OCI-LY7 (cell line): ENCODE results near the gene FLNC. TPM values are rescaled to one million over a fixed set of nuclear protein-coding genes. Genes with fewer than 3 reads are reported as not detected.

ENCODE experiments used
- BruUV-seq: library from RNA; stranded (reverse); fragments of 400-500 nt; replicated peaks from 2 replicates; lab custom pipeline; 2021; lab: Mats Ljungman, UMichigan
- CTCF ChIA-PET: fragments of 300-600 bp; sonication (Branson Sonifier 250); formaldehyde crosslinking; loops from one replicate; lab custom pipeline; 2022; ENCODE audit warnings: antibody characterized with exemption; ENCODE audit not compliant: unreplicated experiment; lab: Charles Lee
- POLR2A ChIA-PET: fragments of 300-600 bp; sonication (Branson Sonifier 250); formaldehyde crosslinking; loops from one replicate; lab custom pipeline; 2022; ENCODE audit warnings: antibody characterized with exemption; lab: Charles Lee
- DNase-seq: peaks from one replicate; pipeline ENCODE4 v3.0.0-alpha.2; 2015; ENCODE audit warnings: low spot score
- H2AFZ ChIP-seq: fragments of 200-600 bp; sonication (generic), shearing (Covaris generic); 2 replicates; pipeline ENCODE4 v1.6.1; 2014; ENCODE audit warnings: mild to moderate bottlenecking, antibody characterized with exemption, low read length, moderate library complexity
- H3K27ac ChIP-seq: fragments of 200-600 bp; sonication (generic); 2 replicates; pipeline ENCODE4 v1.5.1; 2014; ENCODE audit warnings: mixed run types, low read depth, mild to moderate bottlenecking, moderate library complexity, low read length, inconsistent platforms; ENCODE audit not compliant: poor library complexity, severe bottlenecking
- H3K36me3 ChIP-seq: fragments of 200-600 bp; sonication (generic); 2 replicates; pipeline ENCODE4 v1.6.1; 2014; ENCODE audit warnings: mild to moderate bottlenecking, antibody characterized with exemption, low read length, moderate library complexity, mixed read lengths; ENCODE audit not compliant: insufficient read depth
- H3K4me1 ChIP-seq: fragments of 200-600 bp; sonication (generic); 2 replicates; pipeline ENCODE4 v1.5.1; 2014; ENCODE audit warnings: mild to moderate bottlenecking, low read length; ENCODE audit not compliant: insufficient read depth, poor library complexity, severe bottlenecking
- H3K4me2 ChIP-seq: fragments of 200-600 bp; sonication (generic); 2 replicates; pipeline ENCODE4 v1.6.1; 2014; ENCODE audit warnings: mild to moderate bottlenecking, low read length
- H3K4me3 ChIP-seq: fragments of 200-600 bp; sonication (generic); 2 replicates; pipeline ENCODE4 v1.5.1; 2014; ENCODE audit warnings: mild to moderate bottlenecking, low read depth, low read length; ENCODE audit not compliant: poor library complexity, severe bottlenecking
- H3K79me2 ChIP-seq: fragments of 200-600 bp; sonication (generic); 2 replicates; pipeline ENCODE4 v1.6.1; 2016; ENCODE audit warnings: low read depth, mild to moderate bottlenecking, low read length, moderate library complexity, mixed read lengths; ENCODE audit not compliant: insufficient read depth
- H3K9me2 ChIP-seq: fragments of 200-600 bp; sonication (generic); 2 replicates; pipeline ENCODE4 v1.6.1; 2016; ENCODE audit warnings: mild to moderate bottlenecking, low read length, mixed read lengths; ENCODE audit not compliant: insufficient read depth
- H3K9me3 ChIP-seq: fragments of 200-600 bp; sonication (generic); 2 replicates; pipeline ENCODE4 v1.6.1; 2014; ENCODE audit warnings: mild to moderate bottlenecking, mixed run types, low read length, mixed read lengths
- H4K20me1 ChIP-seq: fragments of 200-600 bp; sonication (generic); 2 replicates; pipeline ENCODE4 v1.6.1; 2014; ENCODE audit warnings: mild to moderate bottlenecking, antibody characterized with exemption, low read length, moderate library complexity, mixed read lengths; ENCODE audit not compliant: insufficient read depth
- CTCF ChIP-seq: fragments of 200-600 bp; sonication (generic); conservative IDR thresholded peaks from 2 replicates; pipeline ENCODE4 v1.5.1; 2014; ENCODE audit warnings: mild to moderate bottlenecking, antibody characterized with exemption, low read length, moderate library complexity, mixed read lengths
- EZH2phosphoT487 ChIP-seq: fragments of 200-600 bp; sonication (generic); IDR thresholded peaks from 2 replicates; pipeline ENCODE4 v1.6.1; 2018; ENCODE audit warnings: low read depth, borderline replicate concordance, mild to moderate bottlenecking, mixed run types, antibody characterized with exemption, low read length, moderate library complexity, mixed read lengths
- intact Hi-C: fragments of 100-400 bp; cut with micrococcal nuclease; formaldehyde crosslinking; loops from one replicate; pipeline ENCODE4 v1.10.0; 2022; ENCODE audit not compliant: unreplicated experiment
- total RNA-seq, 2 experiments: library from RNA; depleted of rRNA in 1 of 2; stranded (reverse); fragments of >200 nt in 1 of 2; shearing (Covaris generic) in 1 of 2; gene quantifications; 2 replicates each; pipeline ENCODE4 v1.2.3, GENCODE V29; 2014 to 2022

Gene FLNC
- total RNA-seq, 2 experiments from 2014 or later = 0.03 to 0.06 TPM

GRCh38 chr7:128903621-128904361 lies 73.6 kb downstream of the FLNC start:
- no peak for TF ChIP-seq CTCF
- no peak for TF ChIP-seq EZH2phosphoT487
- CTCF ChIA-PET = no interaction called here
- POLR2A ChIA-PET = no interaction called here
- Histone ChIP-seq H3K9me3 (peaks cover 17% of the 10 kb centered on the region; the same call in 1 of the 2 replicates), H3K9me2 (no peaks in the 10 kb centered on the region), H3K4me2 (peak overlapping the region; percentile 40), H3K27ac (no peak overlapping the region), H3K4me1 (peaks cover 5% of the 10 kb centered on the region), H4K20me1 (no peaks in the 10 kb centered on the region), H2AFZ (no peak overlapping the region), H3K36me3 (no peaks in the 10 kb centered on the region), H3K4me3 (no peak overlapping the region), H3K79me2 (no peaks in the 10 kb centered on the region)
- DNase-seq = no peak
- intact Hi-C loops = loop anchor here (1.0 to 5.0 kb wide), 2 partner anchors 188 to 309 kb away; no protein-coding TSS in a partner anchor
- BruUV-seq = no TSS peak

GRCh38 chr7:128904381-128905197 lies 74.4 kb downstream of the FLNC start:
- Histone ChIP-seq H3K4me1 (peaks cover 5% of the 10 kb centered on the region), H4K20me1 (no peaks in the 10 kb centered on the region), H3K27ac (no peak overlapping the region), H3K79me2 (no peaks in the 10 kb centered on the region), H3K9me2 (no peaks in the 10 kb centered on the region), H3K4me3 (no peak overlapping the region), H3K36me3 (no peaks in the 10 kb centered on the region), H3K9me3 (peaks cover 9% of the 10 kb centered on the region; the same call in 1 of the 2 replicates), H3K4me2 (peak overlapping the region; percentile 40), H2AFZ (peak overlapping the region; percentile 87)
- peak; percentile 85 for DNase-seq
- POLR2A ChIA-PET = no interaction called here
- intact Hi-C loops = loop anchor here (1.0 to 5.0 kb wide), 2 partner anchors 187 to 308 kb away; no protein-coding TSS in a partner anchor
- BruUV-seq = no TSS peak
- peak; percentile 90 for TF ChIP-seq CTCF
- TF ChIP-seq EZH2phosphoT487 = no peak
- CTCF ChIA-PET = no interaction called here
